ENCODE data around the gene BAG5.
"Not testable (repeated sequence)": the region's sequence is repeated elsewhere in the genome, so short reads cannot be mapped to it uniquely, and the experiment has no call there.

Gene BAG5

DNA sequence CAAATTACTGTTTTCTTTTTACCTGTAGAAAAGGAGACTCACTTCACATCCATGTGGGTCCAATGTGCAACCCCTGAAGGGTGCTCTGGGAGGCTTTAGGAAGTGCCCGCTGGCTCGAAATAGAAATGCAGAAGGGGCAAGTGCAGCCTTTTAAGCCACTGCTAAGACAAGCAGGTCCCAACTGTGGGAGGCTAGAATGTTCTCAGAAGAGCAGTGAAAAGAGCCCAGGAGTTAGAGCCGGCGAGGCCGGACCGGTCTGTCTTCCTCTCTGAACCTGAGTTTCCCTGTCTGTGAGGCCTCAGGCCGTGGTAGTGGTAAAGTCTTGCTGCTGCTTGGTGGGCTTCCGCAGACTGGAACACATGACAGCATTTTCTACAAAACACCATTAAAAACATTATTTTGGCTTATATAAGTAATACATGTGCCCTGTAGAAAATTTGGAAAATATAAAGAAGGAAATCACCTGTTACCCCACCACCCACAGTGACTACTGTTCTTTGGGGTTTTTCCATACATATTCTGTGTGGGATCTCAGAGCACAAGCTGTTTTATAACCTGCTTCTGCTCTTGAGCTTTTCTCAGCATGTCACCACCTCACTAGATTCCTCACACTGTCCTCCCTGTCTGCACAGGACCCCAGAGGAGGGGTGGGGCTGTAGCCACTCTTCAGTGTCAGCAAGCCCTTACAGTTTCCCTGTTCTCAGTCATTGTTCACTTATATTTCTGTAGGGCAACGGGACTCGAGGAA, 45.9 kb downstream of the BAG5 start:
- Mint-ChIP-seq H3K9me3 (no peaks in the 10 kb centered on the region), H3K27me3 (ENCODE audit: low read depth) (peaks cover 10% of the 10 kb centered on the region), H3K27ac (peak overlapping the region; percentile 25 to 78 (median 70)), H3K36me3 (ENCODE audit: low read depth) (peaks cover 15% of the 10 kb centered on the region), H3K4me3 (peak overlapping the region in 1 of 3 experiments; percentile 27), H3K4me1 (peaks cover 48% of the 10 kb centered on the region)
- TF ChIP-seq, protein P1, sequence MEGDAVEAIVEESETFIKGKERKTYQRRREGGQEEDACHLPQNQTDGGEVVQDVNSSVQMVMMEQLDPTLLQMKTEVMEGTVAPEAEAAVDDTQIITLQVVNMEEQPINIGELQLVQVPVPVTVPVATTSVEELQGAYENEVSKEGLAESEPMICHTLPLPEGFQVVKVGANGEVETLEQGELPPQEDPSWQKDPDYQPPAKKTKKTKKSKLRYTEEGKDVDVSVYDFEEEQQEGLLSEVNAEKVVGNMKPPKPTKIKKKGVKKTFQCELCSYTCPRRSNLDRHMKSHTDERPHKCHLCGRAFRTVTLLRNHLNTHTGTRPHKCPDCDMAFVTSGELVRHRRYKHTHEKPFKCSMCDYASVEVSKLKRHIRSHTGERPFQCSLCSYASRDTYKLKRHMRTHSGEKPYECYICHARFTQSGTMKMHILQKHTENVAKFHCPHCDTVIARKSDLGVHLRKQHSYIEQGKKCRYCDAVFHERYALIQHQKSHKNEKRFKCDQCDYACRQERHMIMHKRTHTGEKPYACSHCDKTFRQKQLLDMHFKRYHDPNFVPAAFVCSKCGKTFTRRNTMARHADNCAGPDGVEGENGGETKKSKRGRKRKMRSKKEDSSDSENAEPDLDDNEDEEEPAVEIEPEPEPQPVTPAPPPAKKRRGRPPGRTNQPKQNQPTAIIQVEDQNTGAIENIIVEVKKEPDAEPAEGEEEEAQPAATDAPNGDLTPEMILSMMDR (IDR thresholded peaks at IDR 0.05; ENCODE audit: unreplicated experiment in 3 of 3): no peak

DNA sequence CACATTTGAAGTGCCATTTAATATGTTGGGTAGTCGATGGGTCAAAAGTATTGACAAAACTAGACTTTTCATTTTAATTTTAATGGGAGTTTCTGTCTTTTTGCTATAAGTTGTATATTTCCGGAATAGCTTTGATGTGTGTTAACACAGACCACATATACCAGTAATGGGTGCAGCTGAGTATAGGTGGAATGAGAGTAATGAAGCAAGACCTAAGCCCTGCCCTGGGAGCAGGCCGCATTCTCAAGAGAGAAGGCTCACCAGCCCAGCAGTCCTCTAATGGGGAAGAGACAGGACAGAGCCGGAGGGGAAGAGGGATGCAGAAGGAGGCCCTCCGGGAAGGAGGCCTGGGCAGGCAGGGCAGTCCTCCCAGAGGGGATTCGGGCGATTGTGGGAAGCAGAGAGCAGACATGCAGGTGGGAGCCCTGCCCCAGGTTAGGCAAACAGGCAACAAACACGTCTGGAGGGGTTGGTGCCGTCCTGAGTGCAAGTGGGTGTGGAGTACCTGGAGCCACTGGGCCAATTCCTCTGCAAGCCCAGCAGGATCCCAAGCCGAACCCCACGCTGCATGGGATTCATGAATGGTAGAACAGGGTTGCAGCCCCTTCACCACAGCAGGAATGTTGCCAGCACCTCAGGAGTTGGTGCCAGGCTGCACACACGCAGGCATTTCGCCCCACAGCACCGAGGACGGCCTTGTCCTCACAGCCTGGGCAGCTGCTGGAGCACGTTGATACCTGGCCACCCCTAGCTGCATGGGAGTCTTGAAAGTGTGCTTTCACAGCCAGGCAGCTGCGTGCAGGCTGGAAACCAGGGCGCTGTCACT, 47.6 kb downstream of the BAG5 start:
- H3K27ac Mint-ChIP-seq: peak overlapping the region in 1 of 3 experiments; percentile 59
- TF ChIP-seq, protein P1 (IDR thresholded peaks at IDR 0.05; ENCODE audit: unreplicated experiment in 3 of 3): no peak
- H3K27me3 Mint-ChIP-seq (ENCODE audit: low read depth): peaks cover 10% of the 10 kb centered on the region
- no peak overlapping the region for H3K4me3 Mint-ChIP-seq
- H3K9me3 Mint-ChIP-seq: no peaks in the 10 kb centered on the region
- peaks cover 23% of the 10 kb centered on the region for H3K36me3 Mint-ChIP-seq (ENCODE audit: low read depth)
- H3K4me1 Mint-ChIP-seq: peaks cover 45% of the 10 kb centered on the region

DNA sequence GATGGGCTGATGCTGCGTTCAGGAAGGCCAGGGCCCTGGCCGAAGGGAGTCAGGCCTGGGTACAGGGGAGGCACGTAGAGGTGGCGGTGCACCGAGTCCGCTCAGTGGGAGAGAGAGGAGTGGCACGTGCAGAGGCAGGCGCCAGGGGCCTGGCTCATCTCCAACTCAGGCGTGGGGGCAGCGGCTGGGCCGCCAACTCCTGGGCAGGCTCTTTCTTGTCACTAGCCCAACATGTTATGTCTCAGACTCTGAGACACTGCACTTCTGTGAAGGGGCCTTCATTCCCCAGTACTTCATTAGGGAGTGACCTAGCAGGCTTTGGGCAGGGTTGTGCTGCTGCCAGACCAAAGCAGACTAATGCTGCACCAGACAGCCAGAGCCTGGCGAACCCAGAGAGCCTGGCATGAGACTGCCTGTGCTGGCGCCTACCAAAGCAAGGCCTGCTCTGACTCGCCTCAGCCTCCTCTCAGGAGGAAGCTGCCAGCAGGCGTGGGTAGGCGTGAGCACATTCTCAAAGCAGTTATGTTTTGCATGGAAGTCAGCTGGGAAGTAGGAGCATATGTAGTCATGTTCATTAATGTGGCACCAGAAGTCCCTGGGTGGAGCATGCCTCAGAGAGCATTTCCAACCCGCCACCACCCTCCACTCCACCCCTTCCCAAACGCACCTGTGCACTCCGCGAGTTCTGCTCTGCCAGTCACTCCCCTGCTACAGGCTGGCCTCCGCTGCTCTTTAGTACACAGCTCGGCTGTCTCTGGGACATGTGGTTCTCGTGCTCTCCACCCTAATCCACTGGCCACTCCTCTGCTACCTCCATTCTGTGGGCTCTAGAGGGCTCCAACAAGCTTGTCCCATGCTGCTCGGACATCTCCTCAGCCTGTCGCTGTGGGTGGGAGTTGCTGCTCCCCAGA, 49.5 kb downstream of the BAG5 start:
- Mint-ChIP-seq H3K9me3 (no peaks in the 10 kb centered on the region), H3K4me1 (peaks cover 27% of the 10 kb centered on the region), H3K27me3 (ENCODE audit: low read depth) (peaks cover 3% of the 10 kb centered on the region), H3K36me3 (ENCODE audit: low read depth) (peaks cover 23% of the 10 kb centered on the region), H3K4me3 (no peak overlapping the region), H3K27ac (peak overlapping the region; percentile 69 to 80 (median 74))
- TF ChIP-seq, protein P1 (IDR thresholded peaks at IDR 0.05; ENCODE audit: unreplicated experiment in 3 of 3): no peak

DNA sequence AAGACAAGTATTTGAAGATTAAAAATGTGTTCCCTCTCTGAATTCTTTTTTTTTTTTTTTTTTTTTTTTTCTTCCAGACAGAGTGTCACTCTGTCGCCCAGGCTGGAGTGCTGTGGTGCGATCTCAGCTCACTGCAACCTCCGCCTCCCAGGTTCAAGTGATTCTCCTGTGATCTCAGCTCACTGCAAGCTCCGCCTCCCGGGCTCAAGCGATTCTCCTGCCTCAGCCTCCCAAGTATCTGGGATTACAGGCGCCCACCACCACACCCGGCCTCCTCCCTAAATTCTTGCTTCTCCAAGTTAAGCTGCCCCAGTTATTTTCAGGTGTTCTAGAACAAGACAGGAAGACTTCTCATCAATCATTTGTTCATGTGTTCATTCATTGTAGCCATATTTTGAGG, 50.3 kb downstream of the BAG5 start:
- peak overlapping the region in 2 of 3 experiments; percentile 41 to 80 for H3K27ac Mint-ChIP-seq
- H3K4me3 Mint-ChIP-seq; H3K9me3 Mint-ChIP-seq; H3K27me3 Mint-ChIP-seq (ENCODE audit: low read depth): not testable (repeated sequence)
- H3K36me3 Mint-ChIP-seq (ENCODE audit: low read depth): peaks cover 30% of the 10 kb centered on the region
- peaks cover 19% of the 10 kb centered on the region for H3K4me1 Mint-ChIP-seq

DNA sequence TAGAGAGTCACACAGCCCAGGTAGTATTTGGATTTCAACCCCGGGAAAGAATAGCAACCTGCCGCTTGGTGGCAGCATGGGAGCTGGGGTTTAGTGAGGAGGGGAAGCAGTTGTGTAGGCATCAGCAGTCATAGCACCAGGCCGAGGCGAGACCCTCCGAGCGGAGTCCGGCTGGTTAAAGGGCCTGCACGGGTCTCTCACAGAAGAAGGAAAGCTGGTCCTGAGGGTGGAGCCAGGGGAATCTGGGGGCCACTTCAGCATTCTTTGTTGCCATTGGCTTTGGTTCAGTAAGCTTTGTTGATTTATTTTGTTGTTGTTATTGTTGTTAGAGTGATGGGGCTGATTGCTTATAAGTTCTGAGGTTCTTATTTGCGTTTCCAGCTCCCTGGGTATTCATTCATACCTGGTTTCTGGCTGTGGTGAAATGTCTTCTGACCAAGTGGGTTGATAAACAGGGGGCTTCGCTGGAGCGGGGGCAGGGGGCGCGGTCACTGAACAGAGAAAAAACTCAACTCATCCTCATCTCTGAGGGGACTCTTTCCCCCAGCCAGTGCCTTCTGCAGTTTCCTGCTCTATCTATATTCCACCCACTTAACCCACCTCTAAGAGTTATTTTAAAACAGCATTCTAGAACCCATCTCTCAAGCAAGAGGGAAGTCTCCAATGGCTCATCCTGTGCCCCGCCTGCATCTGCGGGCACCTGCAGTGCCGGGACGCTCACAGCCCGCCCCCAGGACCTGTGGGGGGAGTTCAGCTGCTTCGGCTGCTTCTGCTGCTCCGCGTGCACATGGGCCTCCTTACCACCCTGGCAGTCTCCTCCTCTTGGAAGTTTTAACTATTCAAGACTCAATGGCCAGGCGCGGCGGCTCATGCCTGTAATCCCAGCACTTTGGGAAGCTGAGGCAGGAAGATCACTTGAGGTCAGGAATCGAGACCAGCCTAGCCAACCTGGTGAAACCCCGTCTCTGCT, 51.4 kb downstream of the BAG5 start:
- Mint-ChIP-seq H3K4me1 (peaks cover 9% of the 10 kb centered on the region), H3K27me3 (ENCODE audit: low read depth) (no peaks in the 10 kb centered on the region), H3K36me3 (ENCODE audit: low read depth) (peaks cover 37% of the 10 kb centered on the region), H3K27ac (no peak overlapping the region), H3K4me3 (no peak overlapping the region), H3K9me3 (no peaks in the 10 kb centered on the region)
- TF ChIP-seq, protein P1 (IDR thresholded peaks at IDR 0.05; ENCODE audit: unreplicated experiment in 3 of 3): no peak
